Muscle layer of colon (tissue), 2 donors: ENCODE results near the gene SLC25A2.
A peak's percentile ranks its signal among the peaks of the same experiment; 100 is the strongest.

Experiments
- H3K27ac ChIP-seq: one replicate; pipeline ENCODE4 v1.7.0; 2013; ENCODE audit warnings: low read depth, mild to moderate bottlenecking, low read length, moderate library complexity
- H3K27me3 ChIP-seq, 2 donors: one replicate each; pipeline ENCODE4 v1.7.0; 2013; ENCODE audit warnings: low read length in 2 of 2, mild to moderate bottlenecking in 2 of 2; ENCODE audit not compliant: insufficient read depth in 2 of 2, control insufficient read depth in 1 of 2
- H3K36me3 ChIP-seq: one replicate; pipeline ENCODE4 v1.7.0; 2013; ENCODE audit warnings: mild to moderate bottlenecking, low read length; ENCODE audit not compliant: insufficient read depth
- H3K4me1 ChIP-seq: one replicate; pipeline ENCODE4 v1.7.0; 2013; ENCODE audit warnings: mild to moderate bottlenecking, low read length; ENCODE audit not compliant: insufficient read depth
- H3K4me3 ChIP-seq, 2 donors: one replicate each; pipeline ENCODE4 v1.7.0; 2013; ENCODE audit warnings: low read length in 2 of 2, low read depth in 1 of 2, mild to moderate bottlenecking in 1 of 2, moderate library complexity in 1 of 2
- H3K9ac ChIP-seq: one replicate; pipeline ENCODE4 v1.7.0; 2013; ENCODE audit warnings: low read length
- H3K9me3 ChIP-seq: one replicate; pipeline ENCODE4 v1.7.0; 2013; ENCODE audit warnings: mild to moderate bottlenecking, low read length
- donor health status: abdominal sarcoma.
- donor health status: Adenocarcinoma of cecum.

Gene SLC25A2

GRCh38 chr5:141298376-141298775, 5.5 kb downstream of the SLC25A2 start:
- no peak overlapping the region for H3K4me3 ChIP-seq
- H3K27ac ChIP-seq: no peak overlapping the region
- no peaks in the 10 kb centered on the region for H3K36me3 ChIP-seq
- no peak overlapping the region for H3K9ac ChIP-seq
- H3K4me1 ChIP-seq: no peaks in the 10 kb centered on the region
- H3K9me3 ChIP-seq: peaks cover 27% of the 10 kb centered on the region
- no peaks in the 10 kb centered on the region for H3K27me3 ChIP-seq

- H3K27ac ChIP-seq: no peak overlapping the region
- H3K4me1 ChIP-seq: no peaks in the 10 kb centered on the region
- H3K27me3 ChIP-seq: no peaks in the 10 kb centered on the region
- H3K9me3 ChIP-seq: peaks cover 39% of the 10 kb centered on the region
- no peak overlapping the region for H3K9ac ChIP-seq
- H3K36me3 ChIP-seq: no peaks in the 10 kb centered on the region
- peak overlapping the region in 1 of 2 donors; percentile 33 for H3K4me3 ChIP-seq
Observed at GRCh38 chr5:141272906-141273305, 30.9 kb downstream of the SLC25A2 start.

DNA sequence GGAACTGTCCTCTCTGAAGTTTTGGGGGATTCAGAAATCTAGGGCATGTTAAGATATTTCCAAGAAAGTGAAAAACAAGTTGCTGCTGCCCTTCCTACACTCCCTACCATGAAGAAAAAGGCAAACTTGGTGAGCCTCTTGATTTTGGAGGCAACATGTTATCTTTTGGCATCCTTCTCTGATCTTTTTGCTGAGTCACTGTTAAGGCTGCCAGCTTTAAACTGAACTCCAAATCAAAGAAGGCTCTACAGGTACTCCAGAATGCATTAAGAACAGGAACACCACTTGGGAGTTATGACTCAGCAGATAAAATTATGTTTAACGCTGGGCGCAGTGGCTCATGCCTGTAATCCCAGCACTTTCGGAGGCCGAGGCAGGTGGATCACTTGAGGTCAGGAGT, 34.7 kb downstream of the SLC25A2 start:
- Histone ChIP-seq H3K27ac (no peak overlapping the region), H3K27me3 (no peaks in the 10 kb centered on the region), H3K9me3 (peaks cover 60% of the 10 kb centered on the region), H3K4me3 (no peak overlapping the region), H3K4me1 (no peaks in the 10 kb centered on the region), H3K36me3 (no peaks in the 10 kb centered on the region), H3K9ac (no peak overlapping the region)

DNA sequence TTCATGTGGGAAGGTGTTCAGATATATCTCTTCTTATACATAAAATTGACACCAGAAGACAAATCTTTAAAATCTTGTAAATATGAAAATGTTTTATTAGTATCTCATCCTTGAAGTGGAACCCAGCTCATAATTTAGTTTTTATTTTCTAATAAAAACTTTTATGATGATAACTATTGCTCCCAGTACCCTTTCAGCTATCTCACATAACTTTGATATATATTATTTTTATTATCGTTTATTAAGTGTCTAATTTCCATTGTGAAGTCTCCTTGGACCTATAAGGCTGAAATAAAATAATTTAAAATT, 42.7 kb downstream of the SLC25A2 start:
- no peaks in the 10 kb centered on the region for H3K36me3 ChIP-seq
- no peaks in the 10 kb centered on the region for H3K4me1 ChIP-seq
- H3K27ac ChIP-seq: no peak overlapping the region
- H3K9ac ChIP-seq: no peak overlapping the region
- H3K9me3 ChIP-seq: peaks cover 67% of the 10 kb centered on the region
- no peak overlapping the region for H3K4me3 ChIP-seq
- H3K27me3 ChIP-seq: no peaks in the 10 kb centered on the region

DNA sequence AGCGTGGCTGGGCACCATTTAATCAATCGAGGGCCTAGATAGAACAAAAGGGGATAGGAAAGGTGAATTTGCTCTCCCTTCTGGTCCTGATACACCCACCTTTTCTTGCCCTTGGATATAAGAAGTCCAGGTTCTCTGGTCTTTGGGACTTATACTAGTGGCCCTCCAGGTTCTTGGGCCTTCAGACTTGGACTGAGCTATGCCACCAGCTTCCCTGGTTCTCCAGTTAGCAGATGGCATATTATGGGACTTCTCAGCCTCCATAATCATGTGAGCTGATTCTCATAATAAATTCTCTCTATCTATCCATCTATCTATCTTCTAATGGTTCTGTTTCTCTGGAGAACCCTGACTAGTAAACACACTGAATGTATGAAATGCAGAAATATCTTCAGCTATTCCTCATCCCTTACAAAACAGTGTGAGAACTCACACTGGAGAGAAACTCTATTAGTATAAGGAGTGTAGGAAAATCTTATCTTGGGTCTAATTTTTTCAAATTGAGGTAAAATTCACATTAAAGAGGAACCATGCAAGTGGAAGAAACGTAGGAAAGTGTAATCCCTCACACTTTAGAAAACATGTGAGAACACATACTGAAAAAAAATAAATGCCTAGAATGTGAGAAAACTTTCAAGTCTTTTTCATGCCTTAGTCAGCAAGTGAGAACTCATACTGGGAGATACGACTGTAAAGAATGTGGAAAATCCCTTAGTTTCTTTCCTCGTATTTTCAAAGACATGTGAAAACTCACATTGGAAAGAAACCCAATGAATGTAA, 43.2 kb downstream of the SLC25A2 start:
- Histone ChIP-seq H3K9ac (no peak overlapping the region), H3K27me3 (no peaks in the 10 kb centered on the region), H3K4me1 (no peaks in the 10 kb centered on the region), H3K27ac (no peak overlapping the region), H3K4me3 (no peak overlapping the region), H3K9me3 (peaks cover 68% of the 10 kb centered on the region), H3K36me3 (no peaks in the 10 kb centered on the region)

GRCh38 chr5:141258948-141259347, 44.9 kb downstream of the SLC25A2 start:
- peaks cover 63% of the 10 kb centered on the region for H3K9me3 ChIP-seq
- H3K36me3 ChIP-seq: no peaks in the 10 kb centered on the region
- no peaks in the 10 kb centered on the region for H3K4me1 ChIP-seq

DNA sequence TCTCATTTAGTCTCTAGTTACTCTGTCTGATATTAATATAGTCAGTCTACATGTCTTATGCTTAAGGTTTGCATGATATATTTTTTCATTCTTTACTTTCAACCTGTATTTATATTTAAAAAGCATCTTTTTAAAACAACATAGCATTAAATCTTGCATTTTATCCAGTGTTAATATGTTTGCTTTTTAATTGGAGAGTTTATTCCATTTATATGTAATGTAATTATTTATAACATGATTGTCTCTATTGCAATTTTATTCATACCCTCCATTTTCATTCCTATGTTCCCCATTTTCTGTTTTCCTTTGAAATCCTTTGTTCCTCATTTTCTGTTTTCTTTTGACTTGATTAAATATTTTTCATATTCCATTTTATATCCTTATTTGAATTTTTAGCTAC, 45.4 kb downstream of the SLC25A2 start:
- Histone ChIP-seq H3K9me3 (peaks cover 63% of the 10 kb centered on the region), H3K27me3 (no peaks in the 10 kb centered on the region), H3K27ac (no peak overlapping the region), H3K36me3 (no peaks in the 10 kb centered on the region), H3K4me1 (no peaks in the 10 kb centered on the region), H3K9ac (no peak overlapping the region), H3K4me3 (no peak overlapping the region)

More at GRCh38 chr5:141258948-141259347, 44.9 kb downstream of the SLC25A2 start:
- no peak overlapping the region for H3K27ac ChIP-seq
- H3K27me3 ChIP-seq: no peaks in the 10 kb centered on the region
- no peak overlapping the region for H3K9ac ChIP-seq
- no peak overlapping the region for H3K4me3 ChIP-seq
